GM19238 (cell line): ENCODE data around the gene ACSL3.
"Not testable (repeated sequence)": the region's sequence is repeated elsewhere in the genome, so short reads cannot be mapped to it uniquely, and the experiment has no call there.

Source experiments
- DNase-seq: peaks from one replicate; pipeline ENCODE4 v3.0.0; 2011; ENCODE audit warnings: low spot score; ENCODE audit not compliant: insufficient read length

The ACSL3 gene

DNA sequence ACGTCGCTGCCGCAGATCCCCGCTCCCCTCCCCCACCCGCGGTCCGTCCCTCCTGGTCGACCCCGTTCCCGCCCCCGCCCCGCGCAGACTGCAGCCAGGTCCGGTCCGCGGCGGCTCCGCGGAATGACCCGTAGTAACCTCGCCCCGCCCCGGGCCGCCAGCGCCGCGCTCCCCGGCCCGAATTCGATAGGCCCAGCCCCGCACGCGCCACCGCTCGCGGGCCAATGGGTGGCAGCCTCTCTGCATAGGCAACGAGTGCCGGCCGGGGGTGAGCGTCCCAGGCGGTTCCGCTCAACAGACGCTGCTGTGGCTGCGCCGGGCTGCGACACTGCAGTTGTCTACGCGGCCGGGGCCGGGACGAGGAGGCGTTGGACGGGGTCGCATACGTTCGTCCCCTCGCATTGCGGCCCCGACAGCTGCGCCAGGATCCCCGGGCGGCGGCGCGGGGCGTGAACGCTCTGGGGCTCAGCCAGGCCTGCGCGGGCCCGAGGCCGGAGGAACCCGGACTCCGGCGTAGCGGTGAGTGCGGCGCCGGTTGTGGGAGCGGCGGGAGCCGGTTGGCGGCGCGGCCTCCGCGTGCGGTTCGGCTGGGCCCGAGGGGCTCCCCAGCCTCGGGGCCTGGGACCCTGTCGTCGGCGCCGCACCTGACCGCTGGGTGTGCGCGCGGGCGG lies at the start of gene ACSL3:
ACSL3 (plus strand) TSS at position 297 of the 671 bp plus-strand sequence. CDS start 47,737 bp downstream, outside the sequence.
- DNase-seq: peak; percentile 95

DNA sequence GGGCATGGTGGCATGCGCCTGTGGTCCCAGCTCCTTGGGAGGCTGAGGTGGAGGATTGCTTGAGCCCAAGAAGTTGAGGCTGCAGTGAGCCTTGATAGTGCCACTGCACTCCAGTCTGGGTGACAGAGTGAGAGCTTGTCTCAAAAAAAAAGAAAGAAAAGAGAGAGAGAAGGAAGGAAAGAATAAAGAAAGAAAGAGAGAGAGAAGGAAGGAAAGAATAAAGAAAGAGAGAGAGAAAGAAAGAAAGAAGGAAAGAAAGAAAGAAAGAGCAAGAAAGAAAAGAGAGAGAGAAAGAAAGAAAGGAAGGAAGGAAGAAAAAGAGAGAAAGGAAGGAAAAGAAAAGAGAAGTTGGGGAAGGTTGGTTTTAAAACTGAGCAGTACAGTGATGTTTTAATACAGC lies 49.0 kb upstream of the ACSL3 start:
- no peak for DNase-seq

DNA sequence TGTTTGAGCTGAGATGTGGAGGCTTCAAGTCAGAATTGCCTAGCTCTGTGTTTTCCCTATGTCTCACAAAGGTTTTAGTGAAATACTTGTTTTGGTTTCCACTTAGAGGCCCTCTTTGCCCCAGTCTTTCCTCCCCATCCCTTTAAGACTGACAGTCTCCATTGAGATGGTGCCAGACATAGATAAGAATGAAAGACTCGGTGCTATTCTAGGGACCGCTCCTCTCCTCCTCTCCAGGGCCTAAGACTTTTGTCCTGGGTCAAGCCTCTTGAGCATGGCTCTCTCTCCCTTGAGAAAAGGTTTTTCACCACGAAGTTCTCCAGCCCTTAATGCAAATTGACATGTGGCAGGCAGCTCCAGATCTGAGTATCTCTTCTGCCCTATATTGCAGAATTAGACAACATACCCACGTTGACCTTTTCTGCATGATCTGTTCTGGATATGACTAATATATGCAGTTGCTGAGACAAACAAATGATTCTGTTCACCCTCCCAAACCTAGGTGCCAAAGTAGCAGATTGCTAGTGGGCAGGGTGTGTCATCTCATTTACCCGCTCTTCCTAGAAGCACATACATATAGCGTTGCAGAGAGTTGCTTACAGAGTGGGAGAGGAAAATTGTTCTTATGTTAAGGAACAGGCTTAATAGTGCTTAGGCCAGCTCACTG lies 47.5 kb upstream of the ACSL3 start:
- DNase-seq: peak; percentile 36

DNA sequence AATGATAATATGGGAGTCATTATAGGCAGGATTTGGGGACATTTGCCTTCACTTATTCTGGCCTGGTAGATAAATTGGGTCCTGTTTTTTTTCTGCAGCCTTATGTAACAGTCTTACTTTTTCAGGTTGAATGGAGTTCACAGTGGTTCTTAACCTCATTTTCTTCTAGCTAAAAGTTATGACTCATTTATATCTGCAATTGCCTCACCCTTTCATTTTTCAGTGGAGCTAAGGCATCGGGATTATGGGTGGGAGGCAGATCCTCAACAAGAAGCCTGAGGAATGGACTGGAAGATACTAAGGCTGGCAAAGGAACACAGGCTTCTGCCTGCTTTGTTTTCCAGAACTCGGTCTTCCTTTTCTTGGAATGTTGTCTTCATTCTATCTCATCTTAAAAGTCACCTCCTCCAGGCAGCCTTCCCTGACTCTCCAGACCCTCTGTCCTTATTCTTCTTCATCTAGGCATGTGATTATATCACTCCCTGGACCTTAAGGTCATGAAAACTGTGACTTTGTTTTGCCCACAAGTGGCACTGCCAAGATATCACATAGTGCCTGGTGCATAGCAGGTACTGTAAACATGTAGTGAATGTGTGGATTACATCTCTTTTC lies 41.0 kb upstream of the ACSL3 start:
- DNase-seq: no peak

- DNase-seq: no peak
Observed at GRCh38 chr2:222823183-222823930, 37.5 kb upstream of the ACSL3 start.

GRCh38 chr2:222825031-222825430 lies 35.8 kb upstream of the ACSL3 start:
- no peak for DNase-seq

GRCh38 chr2:222827417-222827816 lies 33.4 kb upstream of the ACSL3 start:
- no peak for DNase-seq

- DNase-seq: no peak
Observed at GRCh38 chr2:222828572-222828971, 32.3 kb upstream of the ACSL3 start.

DNA sequence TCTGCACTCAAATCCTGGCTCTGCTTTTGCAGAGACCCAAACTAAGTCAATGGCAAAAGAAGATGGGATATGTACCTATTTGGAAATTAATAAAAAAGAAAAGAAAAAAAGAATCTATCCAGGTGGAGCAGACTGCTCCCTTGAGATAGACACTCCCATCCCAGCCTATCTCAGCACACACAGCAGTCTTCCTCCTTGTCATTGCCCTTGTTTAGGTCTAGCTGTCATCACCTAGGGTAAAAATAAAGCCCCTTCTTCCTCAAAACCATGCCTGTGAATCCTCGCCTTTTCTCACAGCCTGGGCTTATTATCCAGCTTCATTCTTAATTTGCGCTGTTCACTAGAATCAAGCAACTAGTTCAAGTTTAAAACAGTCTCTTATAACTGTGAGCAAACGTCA lies 30.7 kb upstream of the ACSL3 start:
- DNase-seq: no peak

DNA sequence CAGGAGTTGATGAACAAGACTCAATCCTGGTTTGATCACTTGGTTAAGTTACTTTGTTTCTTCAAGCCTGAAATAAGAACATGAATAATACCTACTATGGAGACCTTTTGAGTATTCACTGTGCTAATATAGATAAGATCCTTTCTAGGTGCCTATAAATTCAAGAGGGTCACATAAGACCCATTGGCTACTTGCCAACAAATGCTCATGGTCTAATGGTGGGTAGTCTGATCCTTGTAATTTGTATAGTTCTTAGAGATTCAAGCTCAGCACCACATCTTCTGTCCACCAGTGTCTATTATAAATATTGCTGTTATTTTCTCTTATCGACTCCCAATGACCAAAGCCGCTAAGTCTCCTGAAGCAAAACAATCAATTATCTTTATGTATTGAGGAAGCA lies 27.4 kb upstream of the ACSL3 start:
- no peak for DNase-seq

DNA sequence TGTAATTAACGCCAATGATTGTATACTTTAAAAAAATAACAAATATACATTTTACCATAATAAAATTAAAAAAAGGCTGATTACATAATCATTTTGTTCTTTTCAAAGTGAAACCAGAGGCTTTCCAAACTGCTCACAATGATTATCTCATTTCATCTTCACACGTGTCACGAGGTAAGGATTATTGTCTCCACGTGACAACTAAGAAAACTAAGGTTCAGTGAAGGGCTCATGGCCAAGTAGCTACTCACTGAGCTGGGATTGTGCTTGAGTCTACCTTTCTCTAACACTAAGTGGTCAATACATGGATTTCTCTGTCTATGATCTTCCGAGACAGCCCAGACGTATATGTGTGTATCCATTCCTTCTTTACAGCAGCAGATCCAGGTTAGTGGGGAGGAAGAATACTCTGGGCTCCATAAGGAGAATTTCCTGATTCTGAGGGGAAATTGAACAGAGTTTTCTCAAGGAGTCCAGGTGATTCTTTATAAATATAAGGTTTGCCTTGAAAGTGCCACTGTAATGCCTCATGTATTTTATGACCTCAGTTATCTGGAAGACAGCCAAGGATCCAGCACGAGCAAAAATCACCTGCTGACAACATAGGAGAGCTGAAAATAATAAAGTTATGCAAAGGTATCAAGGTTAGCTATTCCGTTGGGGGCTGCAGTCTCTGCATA lies 25.6 kb upstream of the ACSL3 start:
- DNase-seq: no peak

DNA sequence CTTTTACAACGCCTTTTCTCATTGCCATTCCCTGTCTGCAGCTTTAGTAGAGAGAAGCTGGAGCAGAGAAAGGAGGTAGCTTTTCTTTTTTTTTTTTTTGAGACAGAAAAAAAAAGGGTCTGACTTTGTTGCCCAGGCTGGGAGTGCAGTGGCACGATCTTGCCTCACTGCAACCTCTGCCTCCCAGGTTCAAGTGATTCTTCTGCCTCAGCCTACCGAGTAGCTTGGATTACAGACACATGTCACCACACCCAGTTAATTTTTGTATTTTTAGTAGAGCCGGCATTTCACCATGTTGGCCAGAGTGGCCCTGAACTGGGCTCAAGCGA lies 25.0 kb upstream of the ACSL3 start:
- no peak for DNase-seq

GRCh38 chr2:222837643-222838056 lies 23.2 kb upstream of the ACSL3 start:
- no peak for DNase-seq

GRCh38 chr2:222840060-222840802 lies 20.6 kb upstream of the ACSL3 start:
- DNase-seq: no peak

DNA sequence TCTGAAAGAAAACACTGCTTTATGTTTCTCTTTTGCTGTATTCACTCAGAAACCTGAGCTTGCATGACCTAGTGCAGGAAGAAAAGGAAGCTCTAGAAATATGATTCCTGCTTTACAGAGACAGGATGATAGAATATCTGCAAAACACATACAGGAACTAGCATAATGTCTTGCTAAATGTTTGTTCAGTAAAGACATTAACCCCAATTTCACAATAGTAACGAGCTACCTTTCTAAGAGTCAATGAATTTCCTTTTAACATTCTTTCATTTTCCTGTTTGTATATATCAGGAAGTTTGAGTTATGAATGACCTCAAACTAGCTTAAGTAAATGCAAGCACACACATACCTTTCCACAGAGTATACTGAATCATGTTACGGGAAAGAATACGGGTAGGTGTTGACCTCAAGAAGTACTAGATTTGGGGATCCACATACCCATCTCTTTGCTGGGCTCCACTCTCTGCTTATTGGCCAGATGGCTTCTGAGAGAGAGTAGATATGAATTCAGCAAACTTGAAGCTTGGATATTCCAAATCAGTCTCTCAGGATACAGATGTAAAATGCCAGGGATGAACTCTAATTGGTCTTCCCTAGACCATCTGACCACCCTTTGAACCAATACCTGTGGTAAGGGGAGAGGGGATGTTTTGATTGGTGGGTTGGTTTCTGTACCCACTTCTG lies 18.2 kb upstream of the ACSL3 start:
- no peak for DNase-seq

GRCh38 chr2:222844323-222844722 lies 16.5 kb upstream of the ACSL3 start:
- no peak for DNase-seq

DNA sequence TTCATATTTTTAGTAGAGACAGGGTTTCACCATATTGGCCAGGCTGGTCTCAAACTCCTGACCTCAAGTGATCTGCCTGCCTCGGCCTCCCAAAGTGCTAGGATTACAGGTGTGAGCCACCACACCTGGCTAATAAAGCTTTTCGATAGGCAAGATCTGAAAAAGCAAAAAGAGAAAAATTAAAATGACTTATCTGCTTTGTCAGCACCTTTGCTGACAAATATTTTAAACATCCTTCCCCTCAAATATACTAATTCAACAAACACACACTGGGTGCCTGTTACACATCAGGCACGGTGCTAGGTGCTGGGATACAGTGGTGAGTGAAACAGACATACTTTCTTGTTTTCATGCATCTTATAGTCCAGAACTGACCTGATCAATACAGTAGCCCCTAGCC lies 15.5 kb upstream of the ACSL3 start:
- not testable (repeated sequence) for DNase-seq

DNA sequence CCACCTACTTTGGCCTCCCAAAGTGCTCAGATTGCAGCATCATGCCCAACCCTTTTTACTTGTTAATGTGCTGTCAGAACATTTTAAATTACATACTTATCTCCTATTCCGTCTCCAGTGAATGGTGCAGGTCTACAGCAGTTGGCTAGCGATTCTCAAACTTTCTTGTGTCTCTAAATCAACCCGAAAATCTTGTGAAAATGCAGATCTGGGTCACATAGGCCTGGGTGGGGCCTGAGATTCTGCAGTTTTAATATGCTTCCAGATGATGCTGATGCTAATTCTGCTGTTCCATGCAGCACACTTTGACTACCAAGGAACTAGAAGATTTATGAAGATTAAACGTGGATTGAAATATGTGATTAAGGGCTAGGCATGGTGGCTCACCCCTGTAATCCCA lies 14.8 kb upstream of the ACSL3 start:
- no peak for DNase-seq

GRCh38 chr2:222848031-222848430 lies 12.8 kb upstream of the ACSL3 start:
- not testable (repeated sequence) for DNase-seq

DNA sequence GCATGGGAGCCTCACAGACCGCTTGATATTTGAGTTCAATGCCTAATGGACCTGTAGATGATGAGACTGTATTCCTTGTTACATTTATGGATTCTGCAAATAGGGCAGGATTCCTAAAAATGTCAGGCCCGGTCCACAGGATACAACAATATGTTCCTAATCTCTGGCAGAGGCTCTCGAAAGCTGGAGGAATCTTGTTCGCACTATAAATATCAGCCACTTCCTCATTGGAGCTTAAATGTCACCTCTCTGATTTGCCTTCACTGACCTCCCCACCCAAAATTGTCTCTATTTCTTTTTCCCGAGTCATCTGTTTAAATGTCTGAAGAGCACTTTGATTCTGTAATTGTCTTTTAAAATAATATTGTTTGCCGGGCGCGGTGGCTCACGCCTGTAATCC lies 12.0 kb upstream of the ACSL3 start:
- no peak for DNase-seq
